Activated T-cell treated with anti-CD3 and anti-CD28 coated beads, Interleukin-2, amount 50 U/mL, for 24 hours (primary cell): Measurements from ENCODE around the gene RNF2.
A peak's percentile ranks its signal among the peaks of the same experiment; 100 is the strongest.
"Not testable (repeated sequence)": the region's sequence is repeated elsewhere in the genome, so short reads cannot be mapped to it uniquely, and the experiment has no call there.

Experiments
- DNase-seq: peaks from one replicate; pipeline ENCODE4 v3.0.0-alpha.2; 2020
- H3K27ac Mint-ChIP-seq: 2 replicates; pipeline ENCODE4 v1.8.0; 2020; ENCODE audit warnings: mild to moderate bottlenecking, mixed read lengths
- H3K27me3 Mint-ChIP-seq: 2 replicates; pipeline ENCODE4 v1.8.0; 2020; ENCODE audit warnings: mixed read lengths
- H3K36me3 Mint-ChIP-seq: 2 replicates; pipeline ENCODE4 v1.8.0; 2020; ENCODE audit warnings: low read depth, mixed read lengths
- H3K4me1 Mint-ChIP-seq: 2 replicates; pipeline ENCODE4 v1.8.0; 2020; ENCODE audit warnings: low read depth, mixed read lengths
- H3K4me3 Mint-ChIP-seq: 2 replicates; pipeline ENCODE4 v1.8.0; 2020; ENCODE audit warnings: mild to moderate bottlenecking, moderate library complexity, mixed read lengths
- H3K9me3 Mint-ChIP-seq: 2 replicates; pipeline ENCODE4 v1.8.0; 2020; ENCODE audit warnings: mixed read lengths

Gene RNF2

DNA sequence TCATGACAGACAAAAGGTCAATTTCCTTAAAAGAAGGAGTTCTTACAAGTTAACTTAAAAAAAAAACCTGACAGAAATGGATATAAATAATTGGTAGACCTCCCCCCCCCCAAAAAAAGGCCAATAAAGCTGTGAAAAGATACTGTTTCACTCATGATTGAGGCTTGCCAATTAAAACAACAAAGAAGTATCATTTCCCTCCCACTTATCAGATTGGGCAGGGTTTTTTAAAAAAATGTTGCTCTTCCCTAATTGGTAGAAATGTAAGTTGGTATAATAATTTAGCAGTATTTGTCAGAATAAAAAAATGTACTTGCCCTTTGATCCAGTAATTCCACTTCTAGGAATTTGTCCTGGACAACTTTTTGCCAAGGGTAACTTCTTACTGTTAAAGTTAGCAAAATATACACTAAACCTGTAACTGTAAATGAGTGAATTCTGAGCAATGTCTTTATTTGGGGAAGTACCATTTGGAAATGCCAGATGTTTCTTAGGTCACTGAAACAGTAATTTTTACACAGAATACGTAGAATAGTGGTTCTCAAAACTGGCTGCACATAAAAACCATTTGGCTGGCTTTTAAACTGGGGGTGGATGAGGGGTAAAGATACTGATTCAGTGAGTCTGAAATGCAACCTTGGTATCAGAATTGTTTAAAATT, 17.5 kb downstream of the RNF2 start:
- H3K9me3 Mint-ChIP-seq: no peaks in the 10 kb centered on the region
- DNase-seq: no peak
- no peak overlapping the region for H3K27ac Mint-ChIP-seq
- peaks cover 37% of the 10 kb centered on the region for H3K36me3 Mint-ChIP-seq
- no peak overlapping the region for H3K4me3 Mint-ChIP-seq
- peaks cover 75% of the 10 kb centered on the region for H3K4me1 Mint-ChIP-seq
- H3K27me3 Mint-ChIP-seq: no peaks in the 10 kb centered on the region

DNA sequence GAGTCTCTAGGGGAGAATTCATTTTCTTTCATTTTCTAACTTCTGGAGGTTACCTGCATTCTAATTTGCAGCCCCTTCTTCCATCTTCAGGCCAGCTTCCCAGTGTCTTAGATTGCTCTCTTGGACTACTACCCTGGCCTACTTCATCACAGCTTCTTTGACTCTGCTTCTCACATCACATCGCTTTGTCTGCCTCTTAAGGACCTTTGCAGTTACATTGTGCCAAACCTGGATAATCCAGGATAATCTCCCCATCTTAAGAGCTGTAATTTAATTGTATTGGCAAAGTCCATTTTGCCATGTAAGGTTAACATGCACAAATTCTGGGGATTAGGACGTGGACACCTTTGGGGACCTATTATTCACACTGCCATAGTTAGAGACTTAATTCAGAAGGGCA, 18.4 kb downstream of the RNF2 start:
- H3K4me3 Mint-ChIP-seq: no peak overlapping the region
- no peaks in the 10 kb centered on the region for H3K9me3 Mint-ChIP-seq
- peak overlapping the region; percentile 23 for H3K27ac Mint-ChIP-seq
- H3K27me3 Mint-ChIP-seq: no peaks in the 10 kb centered on the region
- peaks cover 43% of the 10 kb centered on the region for H3K36me3 Mint-ChIP-seq
- DNase-seq: no peak
- peaks cover 75% of the 10 kb centered on the region for H3K4me1 Mint-ChIP-seq

- not testable (repeated sequence) for H3K27me3 Mint-ChIP-seq, H3K9me3 Mint-ChIP-seq, H3K4me3 Mint-ChIP-seq, DNase-seq, H3K27ac Mint-ChIP-seq
- peaks cover 69% of the 10 kb centered on the region for H3K4me1 Mint-ChIP-seq
- H3K36me3 Mint-ChIP-seq: peaks cover 45% of the 10 kb centered on the region
These were observed 19.6 kb downstream of the RNF2 start for GRCh38 chr1:185065006-185065405.

GRCh38 chr1:185066181-185066580, 20.8 kb downstream of the RNF2 start:
- Mint-ChIP-seq H3K36me3 (peaks cover 47% of the 10 kb centered on the region), H3K27ac (no peak overlapping the region), H3K9me3 (peaks cover 2% of the 10 kb centered on the region), H3K27me3 (no peaks in the 10 kb centered on the region), H3K4me3 (no peak overlapping the region), H3K4me1 (peaks cover 64% of the 10 kb centered on the region)
- DNase-seq: no peak

DNA sequence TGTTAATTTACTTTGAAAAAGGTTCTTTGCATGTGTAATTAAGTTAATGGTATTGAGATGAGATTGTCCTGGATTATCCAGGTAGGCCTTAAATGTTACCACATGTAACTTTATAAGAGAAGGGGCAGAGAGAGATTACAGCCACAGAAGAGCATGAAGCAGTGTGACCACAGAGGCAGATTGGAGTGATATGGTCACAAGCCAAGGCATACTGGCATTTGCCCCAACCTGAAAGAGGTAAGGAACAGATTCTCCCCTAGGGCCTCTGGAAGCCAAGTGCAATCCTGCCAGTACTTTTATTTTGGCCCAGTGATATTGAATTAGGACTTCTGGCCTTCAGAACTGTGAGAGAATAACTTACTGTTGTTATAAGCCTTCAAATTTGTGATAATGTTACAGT, 23.0 kb downstream of the RNF2 start:
- H3K4me1 Mint-ChIP-seq: peaks cover 61% of the 10 kb centered on the region
- no peak for DNase-seq
- H3K9me3 Mint-ChIP-seq: peaks cover 9% of the 10 kb centered on the region
- no peak overlapping the region for H3K27ac Mint-ChIP-seq
- H3K36me3 Mint-ChIP-seq: peaks cover 43% of the 10 kb centered on the region
- H3K4me3 Mint-ChIP-seq: no peak overlapping the region
- no peaks in the 10 kb centered on the region for H3K27me3 Mint-ChIP-seq

GRCh38 chr1:185069202-185069772, 23.9 kb downstream of the RNF2 start:
- Mint-ChIP-seq H3K9me3 (peaks cover 9% of the 10 kb centered on the region), H3K36me3 (peaks cover 35% of the 10 kb centered on the region), H3K27ac (no peak overlapping the region), H3K4me1 (peaks cover 64% of the 10 kb centered on the region), H3K4me3 (no peak overlapping the region), H3K27me3 (no peaks in the 10 kb centered on the region)
- DNase-seq: no peak

GRCh38 chr1:185070051-185070450, 24.7 kb downstream of the RNF2 start:
- H3K27ac Mint-ChIP-seq: no peak overlapping the region
- no peak for DNase-seq
- H3K4me1 Mint-ChIP-seq: peaks cover 64% of the 10 kb centered on the region
- peaks cover 33% of the 10 kb centered on the region for H3K36me3 Mint-ChIP-seq
- H3K4me3 Mint-ChIP-seq: no peak overlapping the region
- H3K9me3 Mint-ChIP-seq: peaks cover 9% of the 10 kb centered on the region
- no peaks in the 10 kb centered on the region for H3K27me3 Mint-ChIP-seq

- Mint-ChIP-seq H3K27me3 (no peaks in the 10 kb centered on the region), H3K4me3 (no peak overlapping the region), H3K27ac (peak overlapping the region; percentile 24), H3K9me3 (peaks cover 9% of the 10 kb centered on the region), H3K36me3 (peaks cover 20% of the 10 kb centered on the region), H3K4me1 (peaks cover 52% of the 10 kb centered on the region)
- no peak for DNase-seq
These were observed 28.4 kb downstream of the RNF2 start for GRCh38 chr1:185073725-185074124.

DNA sequence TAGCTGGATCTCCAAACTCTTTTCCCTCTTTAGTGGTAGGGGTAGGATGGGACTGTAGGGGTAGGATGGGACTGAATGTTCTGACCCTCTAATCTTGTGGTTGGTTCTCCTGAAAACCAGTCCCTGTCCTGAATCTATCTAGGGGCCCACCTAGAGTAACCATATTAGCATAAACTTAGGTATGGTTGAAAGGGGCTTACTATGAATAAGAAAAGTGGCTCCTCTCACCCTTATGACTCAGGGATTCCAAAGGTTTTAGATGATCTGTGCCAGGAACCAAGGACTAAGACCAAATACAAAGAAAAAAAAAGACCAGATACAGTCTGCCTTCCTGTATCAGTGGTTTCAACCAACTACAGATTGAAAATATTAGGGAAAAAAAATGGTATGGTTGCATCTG, 28.9 kb downstream of the RNF2 start:
- peak overlapping the region; percentile 31 for H3K27ac Mint-ChIP-seq
- H3K4me3 Mint-ChIP-seq: no peak overlapping the region
- peaks cover 53% of the 10 kb centered on the region for H3K4me1 Mint-ChIP-seq
- no peak for DNase-seq
- peaks cover 9% of the 10 kb centered on the region for H3K9me3 Mint-ChIP-seq
- peaks cover 18% of the 10 kb centered on the region for H3K36me3 Mint-ChIP-seq
- H3K27me3 Mint-ChIP-seq: no peaks in the 10 kb centered on the region

DNA sequence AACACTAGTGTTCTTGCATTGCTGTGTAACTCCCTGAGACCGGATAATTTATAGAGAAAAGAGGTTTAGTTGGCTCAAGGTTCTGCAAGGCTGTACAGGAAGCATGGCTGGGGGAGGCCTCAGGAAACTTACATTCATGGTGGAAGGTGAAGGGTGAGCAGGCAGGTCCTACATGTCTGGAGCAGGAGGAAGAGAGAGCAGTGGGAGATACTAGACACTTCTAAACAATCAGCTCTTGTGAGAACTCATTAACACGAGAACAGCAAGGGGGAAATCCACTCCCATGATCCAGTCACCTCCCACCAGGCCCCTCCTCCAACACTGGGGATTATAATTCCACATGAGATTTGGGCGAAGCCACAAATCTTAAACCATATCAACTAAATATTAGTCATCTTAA, 30.1 kb downstream of the RNF2 start:
- H3K4me1 Mint-ChIP-seq: peaks cover 57% of the 10 kb centered on the region
- H3K27ac Mint-ChIP-seq: no peak overlapping the region
- H3K27me3 Mint-ChIP-seq: no peaks in the 10 kb centered on the region
- peaks cover 9% of the 10 kb centered on the region for H3K9me3 Mint-ChIP-seq
- H3K4me3 Mint-ChIP-seq: no peak overlapping the region
- DNase-seq: no peak
- H3K36me3 Mint-ChIP-seq: peaks cover 18% of the 10 kb centered on the region

GRCh38 chr1:185077374-185077773, 32.0 kb downstream of the RNF2 start:
- H3K36me3 Mint-ChIP-seq: peaks cover 17% of the 10 kb centered on the region
- no peak overlapping the region for H3K4me3 Mint-ChIP-seq

DNA sequence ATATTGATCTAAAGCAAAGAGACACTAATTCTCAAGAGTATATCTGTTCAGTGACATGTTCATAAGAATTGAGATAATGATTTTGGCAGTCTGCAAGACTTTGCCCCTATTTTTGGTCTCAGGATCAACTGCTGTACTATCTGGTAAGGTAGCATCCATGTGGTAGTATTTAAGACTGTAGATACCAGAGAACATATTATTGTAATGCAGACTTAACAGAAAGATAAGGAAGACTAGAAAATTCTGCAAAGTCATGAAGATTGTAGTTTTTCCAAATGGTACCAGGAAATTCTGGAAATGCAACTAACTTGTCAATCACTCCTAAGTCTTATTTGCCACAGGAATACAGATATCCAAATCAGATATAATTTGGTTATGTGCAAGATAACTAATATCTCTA, 35.1 kb downstream of the RNF2 start:
- H3K27me3 Mint-ChIP-seq: no peaks in the 10 kb centered on the region
- DNase-seq: no peak
- peaks cover 12% of the 10 kb centered on the region for H3K36me3 Mint-ChIP-seq
- H3K4me3 Mint-ChIP-seq: no peak overlapping the region
- peaks cover 2% of the 10 kb centered on the region for H3K9me3 Mint-ChIP-seq
- no peak overlapping the region for H3K27ac Mint-ChIP-seq
- peaks cover 43% of the 10 kb centered on the region for H3K4me1 Mint-ChIP-seq

More at GRCh38 chr1:185077374-185077773, 32.0 kb downstream of the RNF2 start:
- DNase-seq: no peak
- Mint-ChIP-seq H3K27me3 (no peaks in the 10 kb centered on the region), H3K9me3 (peaks cover 2% of the 10 kb centered on the region), H3K27ac (no peak overlapping the region), H3K4me1 (peaks cover 50% of the 10 kb centered on the region)

DNA sequence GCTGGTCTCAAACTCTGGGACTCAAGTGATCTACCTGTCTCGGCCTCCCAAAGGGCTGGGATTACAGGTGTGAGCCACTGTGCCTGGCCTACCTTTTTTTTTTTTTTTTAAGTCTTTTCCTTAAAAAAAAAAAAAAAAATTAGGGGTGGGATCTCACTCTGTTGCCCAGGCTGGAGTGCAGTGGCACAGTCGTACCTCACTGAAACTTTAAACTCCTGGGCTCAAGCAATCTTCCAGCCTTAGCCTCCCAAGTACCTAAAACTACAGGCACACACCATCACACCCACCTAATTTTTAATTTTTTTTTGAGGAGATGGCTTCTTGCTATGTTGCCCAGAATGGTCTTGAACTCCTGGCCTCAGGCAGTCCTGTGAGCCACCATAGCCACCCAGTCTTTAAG, 38.5 kb downstream of the RNF2 start:
- H3K36me3 Mint-ChIP-seq: peaks cover 27% of the 10 kb centered on the region
- H3K4me3 Mint-ChIP-seq: no peak overlapping the region
- H3K4me1 Mint-ChIP-seq: peaks cover 40% of the 10 kb centered on the region
- H3K9me3 Mint-ChIP-seq: peaks cover 2% of the 10 kb centered on the region
- no peaks in the 10 kb centered on the region for H3K27me3 Mint-ChIP-seq
- no peak overlapping the region for H3K27ac Mint-ChIP-seq
- no peak for DNase-seq

- no peaks in the 10 kb centered on the region for H3K27me3 Mint-ChIP-seq
- no peak overlapping the region for H3K27ac Mint-ChIP-seq
- peaks cover 23% of the 10 kb centered on the region for H3K4me1 Mint-ChIP-seq
- DNase-seq: no peak
- H3K36me3 Mint-ChIP-seq: peaks cover 54% of the 10 kb centered on the region
- H3K4me3 Mint-ChIP-seq: no peak overlapping the region
- H3K9me3 Mint-ChIP-seq: no peaks in the 10 kb centered on the region
These were observed 41.7 kb downstream of the RNF2 start for GRCh38 chr1:185087101-185087500.

DNA sequence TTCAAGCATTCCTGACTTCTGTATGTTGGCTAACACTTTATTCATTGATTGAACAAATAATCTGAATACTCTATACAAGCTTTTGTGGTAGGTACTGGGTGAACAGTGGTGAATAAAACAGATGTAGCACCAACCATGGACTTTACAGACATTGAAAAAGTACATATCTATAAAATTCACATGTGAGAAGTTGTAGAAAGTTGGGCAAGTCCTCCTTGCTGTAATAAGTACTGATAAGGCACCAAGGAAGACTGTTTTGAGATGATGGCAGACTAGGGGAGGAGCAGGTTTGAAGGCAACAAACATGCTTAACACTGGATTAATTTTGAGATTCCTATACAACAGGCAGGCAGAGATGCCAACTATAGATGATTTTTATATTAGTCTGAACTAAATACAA, 42.4 kb downstream of the RNF2 start:
- Mint-ChIP-seq H3K4me3 (no peak overlapping the region), H3K9me3 (no peaks in the 10 kb centered on the region), H3K36me3 (peaks cover 57% of the 10 kb centered on the region), H3K27ac (no peak overlapping the region), H3K4me1 (peaks cover 22% of the 10 kb centered on the region), H3K27me3 (no peaks in the 10 kb centered on the region)
- no peak for DNase-seq
